Measurements from ENCODE around the gene CPNE6.

Gene CPNE6

DNA sequence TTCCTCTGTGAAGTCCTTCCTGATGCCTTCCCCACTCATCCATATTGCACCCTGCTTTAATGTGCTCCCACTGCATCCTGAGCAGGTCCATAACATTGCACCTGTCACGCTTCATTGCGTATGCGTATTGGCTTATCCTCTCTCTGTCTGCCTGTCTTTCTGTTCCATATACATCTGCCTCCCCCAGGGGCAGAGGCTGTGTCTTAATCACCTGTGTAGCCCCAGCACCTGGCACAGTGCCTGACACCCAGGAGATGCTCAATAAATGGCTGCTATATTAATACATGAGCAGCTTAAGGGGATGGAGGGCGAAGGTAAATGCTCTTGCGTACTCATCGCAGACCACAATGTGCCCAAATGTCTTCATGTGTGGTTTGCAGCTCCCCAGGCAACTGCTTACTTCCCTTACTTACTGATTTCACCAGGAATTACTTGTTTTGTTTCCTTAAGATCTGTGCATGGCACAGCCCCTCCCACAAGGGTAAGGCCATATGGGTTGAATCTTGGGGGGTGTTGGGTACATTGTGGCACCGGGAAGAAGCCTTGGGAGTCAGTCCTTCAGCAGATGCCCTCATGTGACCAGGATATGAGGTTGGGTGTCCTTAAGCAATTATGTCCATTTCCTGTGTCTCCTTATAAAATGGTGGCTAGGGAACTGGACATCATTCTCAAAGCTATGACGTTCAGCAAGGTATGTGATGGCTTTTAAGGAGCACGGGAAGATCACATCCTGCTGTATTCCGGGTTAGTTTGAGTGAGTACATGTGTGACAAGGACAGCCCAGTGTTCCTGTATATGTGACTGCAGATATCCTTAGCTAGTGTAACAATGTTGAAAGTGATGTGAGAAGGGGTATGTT, 848 bp upstream of the CPNE6 start:
- no peak for DNase-seq

DNA sequence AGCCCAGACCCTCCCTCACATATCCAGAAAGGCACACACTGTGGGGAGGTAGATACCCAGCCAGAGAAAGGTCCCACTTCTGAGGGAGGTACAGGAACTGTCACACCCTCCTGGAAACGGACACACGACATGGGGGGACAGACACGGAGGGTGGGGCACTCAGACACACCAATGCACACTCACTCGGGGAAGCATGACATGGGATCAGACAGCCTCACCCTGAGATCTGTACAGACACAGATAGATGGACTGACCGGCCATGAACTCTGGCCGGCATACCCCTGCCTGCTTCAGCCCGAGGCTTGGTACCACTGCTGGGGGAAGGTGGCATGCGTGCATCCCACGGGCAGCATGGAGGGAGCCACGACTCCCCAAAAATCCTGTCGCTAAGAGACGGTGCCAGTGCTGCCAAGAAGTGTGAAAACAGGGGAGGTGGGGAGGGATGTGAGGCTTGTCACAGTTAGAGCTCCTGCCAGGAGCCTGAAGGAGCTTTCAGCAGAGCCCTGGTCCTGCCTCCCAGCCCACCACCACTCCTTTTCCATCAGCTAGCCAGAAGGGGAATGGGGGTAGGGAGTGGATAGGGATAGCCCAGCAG, 571 bp downstream of the CPNE6 start:
- DNase-seq = no peak

GRCh38 chr14:24072436-24072835, 1.1 kb downstream of the CPNE6 start:
- DNase-seq = no peak

DNA sequence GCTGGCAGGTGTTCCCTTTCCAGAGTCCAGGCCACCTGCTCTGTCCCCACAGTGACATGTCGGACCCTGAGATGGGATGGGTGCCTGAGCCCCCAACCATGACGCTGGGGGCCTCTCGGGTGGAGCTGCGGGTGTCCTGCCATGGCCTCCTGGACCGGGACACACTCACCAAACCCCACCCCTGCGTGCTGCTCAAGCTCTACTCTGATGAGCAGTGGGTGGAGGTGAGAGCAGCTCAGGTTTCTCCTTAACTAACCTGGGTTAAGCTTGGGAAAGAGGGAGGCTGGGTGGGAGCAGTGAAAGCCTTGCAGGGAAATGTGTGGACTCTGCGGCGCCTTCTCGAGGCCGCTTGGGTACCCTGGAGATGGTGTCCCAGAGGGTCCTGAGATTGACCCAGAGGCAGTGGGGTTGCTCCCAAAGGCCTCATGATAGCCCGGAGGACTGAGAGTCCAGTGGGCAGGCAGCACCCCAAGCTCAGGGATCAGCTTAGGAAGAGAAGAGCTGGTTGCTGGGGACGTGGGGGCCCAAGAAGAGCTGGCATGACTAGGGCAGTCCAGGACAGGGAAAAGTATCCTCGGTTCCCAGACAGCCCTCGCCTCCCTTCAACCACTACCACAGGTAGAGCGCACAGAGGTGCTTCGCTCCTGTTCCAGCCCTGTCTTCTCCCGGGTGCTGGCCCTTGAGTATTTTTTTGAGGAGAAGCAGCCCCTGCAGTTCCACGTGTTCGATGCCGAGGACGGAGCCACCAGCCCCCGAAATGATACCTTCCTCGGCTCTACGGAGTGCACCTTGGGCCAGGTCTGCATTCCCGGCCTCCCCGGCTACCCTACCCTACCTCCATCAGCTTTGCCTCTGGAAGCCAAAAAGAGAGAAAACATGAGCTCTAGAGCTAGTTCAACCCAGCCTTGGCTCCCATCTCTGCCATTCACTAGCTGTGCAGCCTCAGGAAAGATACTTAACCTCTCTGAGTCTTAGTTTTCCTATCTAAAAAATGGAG, 1.8 kb downstream of the CPNE6 start:
- no peak for DNase-seq

DNA sequence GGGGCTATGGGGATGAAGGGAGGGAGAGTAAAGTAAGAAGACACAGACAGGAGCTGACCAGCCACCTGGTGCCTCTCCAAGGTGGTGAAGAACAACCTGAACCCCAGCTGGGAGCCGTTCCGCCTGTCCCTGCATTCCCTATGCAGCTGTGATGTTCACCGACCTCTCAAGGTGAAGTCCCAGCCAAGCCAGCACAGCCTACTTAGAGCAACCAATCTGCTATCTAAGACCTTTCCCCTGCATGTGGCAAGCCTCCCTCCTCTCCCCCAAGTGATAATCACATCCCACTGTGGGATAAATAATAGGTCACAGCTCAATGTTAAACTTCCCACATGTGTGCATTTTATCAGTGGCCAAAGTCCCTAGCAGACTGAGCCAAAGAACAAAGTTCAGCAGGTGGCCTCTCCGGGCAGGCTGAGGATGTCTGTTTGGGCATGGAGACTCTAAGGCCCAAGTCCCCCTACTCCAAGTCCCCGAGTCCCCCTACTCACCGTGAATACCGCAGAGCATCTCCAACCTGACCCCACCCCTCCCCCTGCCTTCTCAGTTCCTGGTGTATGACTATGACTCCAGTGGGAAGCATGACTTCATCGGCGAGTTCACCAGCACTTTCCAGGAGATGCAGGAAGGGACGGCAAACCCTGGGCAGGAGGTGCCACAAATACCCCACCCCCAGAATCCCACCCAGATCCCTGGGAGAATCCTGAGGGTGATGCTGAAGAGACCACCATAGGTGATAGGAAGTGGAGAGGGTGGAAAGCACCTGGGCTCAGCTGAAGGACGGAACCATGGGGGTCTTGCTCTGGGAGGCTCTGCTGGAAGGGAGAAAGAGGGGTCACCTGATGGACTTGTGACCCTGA, 3.5 kb downstream of the CPNE6 start:
- no peak for DNase-seq

DNA sequence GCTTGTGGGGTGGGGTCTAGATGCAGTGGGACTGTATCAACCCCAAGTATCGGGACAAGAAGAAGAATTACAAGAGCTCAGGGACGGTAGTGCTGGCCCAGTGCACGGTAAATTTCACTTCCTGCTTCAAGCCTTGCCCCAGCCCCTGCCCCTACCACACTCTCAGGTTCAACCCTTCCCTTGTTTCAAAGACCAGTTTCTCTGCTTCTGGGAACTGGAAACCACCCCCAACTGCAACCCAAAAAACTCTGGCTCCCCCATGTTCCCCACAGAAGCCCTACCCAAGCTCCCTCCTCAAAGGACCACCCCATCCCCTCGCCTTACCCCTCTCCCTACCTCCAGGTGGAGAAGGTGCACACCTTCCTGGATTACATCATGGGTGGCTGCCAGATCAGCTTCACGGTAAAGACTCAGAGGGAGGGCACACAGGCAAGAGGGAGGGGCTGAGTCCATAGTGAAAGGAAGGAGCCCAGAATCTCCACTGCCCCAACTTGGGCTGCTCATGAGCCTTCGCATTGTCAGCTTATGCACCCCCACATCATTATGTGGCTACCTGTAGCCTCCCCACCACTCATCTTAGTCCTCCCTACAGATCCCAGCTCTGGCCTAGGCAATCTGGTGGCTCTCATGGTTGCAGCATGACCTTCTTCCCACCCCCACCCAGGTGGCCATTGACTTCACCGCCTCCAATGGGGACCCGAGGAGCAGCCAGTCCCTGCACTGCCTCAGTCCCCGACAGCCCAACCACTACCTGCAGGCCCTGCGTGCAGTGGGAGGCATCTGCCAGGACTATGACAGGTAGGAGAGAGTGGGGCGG, 4.3 kb downstream of the CPNE6 start:
- no peak for DNase-seq

DNA sequence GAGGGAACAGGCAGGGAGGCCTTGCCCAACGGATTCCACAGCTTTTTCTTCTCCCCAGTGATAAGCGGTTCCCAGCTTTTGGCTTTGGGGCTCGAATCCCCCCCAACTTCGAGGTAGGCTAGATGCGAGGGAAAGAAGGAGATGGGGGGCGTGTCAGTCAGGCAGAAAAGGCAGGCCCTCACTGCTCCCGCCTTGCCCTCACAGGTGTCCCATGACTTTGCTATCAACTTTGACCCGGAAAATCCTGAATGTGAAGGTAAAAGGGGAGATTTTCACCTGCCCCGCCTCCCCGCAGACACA, 4.9 kb downstream of the CPNE6 start:
- no peak for DNase-seq

- DNase-seq = no peak
Observed at GRCh38 chr14:24077086-24077485, 5.7 kb downstream of the CPNE6 start.

DNA sequence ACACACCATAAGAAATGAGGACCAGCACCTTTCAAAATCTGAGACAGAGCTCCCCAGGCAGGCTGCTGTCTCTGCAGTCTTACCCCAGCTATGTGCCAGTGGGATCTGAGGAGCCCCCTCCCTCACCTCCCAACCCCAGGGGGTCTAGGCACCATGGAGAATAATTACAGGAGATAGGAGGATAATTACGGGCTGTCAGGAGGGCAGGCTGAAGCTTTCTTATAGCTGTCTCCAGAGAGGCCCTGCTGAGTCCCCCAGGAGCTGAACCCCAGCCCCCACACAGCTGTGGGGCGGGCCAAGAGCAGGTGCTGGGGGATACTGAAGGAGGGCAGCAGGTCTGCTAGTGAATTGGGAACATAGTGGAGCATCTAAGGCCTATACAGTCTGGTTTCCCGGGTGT, 6.8 kb downstream of the CPNE6 start:
- no peak for DNase-seq

DNA sequence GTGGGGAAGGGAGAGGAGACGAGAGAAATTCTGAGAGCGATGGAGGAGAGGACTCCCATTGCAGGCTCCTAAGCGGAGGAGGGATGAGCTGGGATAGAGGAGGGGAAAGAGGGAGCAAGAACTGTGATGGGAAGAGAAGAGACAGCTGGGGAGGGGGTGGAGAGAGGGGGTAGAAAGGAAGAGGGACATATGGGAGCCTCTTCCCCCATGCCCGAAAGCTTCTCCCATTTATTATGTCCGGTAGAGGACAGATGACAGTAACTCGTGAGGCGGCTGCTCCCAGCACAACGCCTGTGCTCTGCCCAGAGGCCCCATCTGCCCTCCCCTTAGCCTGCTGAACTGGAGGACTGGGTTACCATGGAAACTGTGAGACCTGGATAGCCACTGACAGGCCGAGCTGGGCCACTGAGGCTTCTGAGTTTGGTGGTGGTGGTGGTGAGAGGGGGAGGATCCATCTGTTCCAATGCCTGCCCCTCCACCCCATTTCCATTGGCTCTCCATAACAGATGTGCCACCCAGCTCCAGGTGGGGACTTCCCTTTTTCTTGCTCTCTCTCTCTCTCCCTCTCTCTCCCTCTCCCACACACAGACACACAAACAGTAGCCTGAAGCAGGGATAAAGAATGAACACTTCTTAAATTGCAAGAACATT, 8.3 kb downstream of the CPNE6 start:
- DNase-seq = no peak

DNA sequence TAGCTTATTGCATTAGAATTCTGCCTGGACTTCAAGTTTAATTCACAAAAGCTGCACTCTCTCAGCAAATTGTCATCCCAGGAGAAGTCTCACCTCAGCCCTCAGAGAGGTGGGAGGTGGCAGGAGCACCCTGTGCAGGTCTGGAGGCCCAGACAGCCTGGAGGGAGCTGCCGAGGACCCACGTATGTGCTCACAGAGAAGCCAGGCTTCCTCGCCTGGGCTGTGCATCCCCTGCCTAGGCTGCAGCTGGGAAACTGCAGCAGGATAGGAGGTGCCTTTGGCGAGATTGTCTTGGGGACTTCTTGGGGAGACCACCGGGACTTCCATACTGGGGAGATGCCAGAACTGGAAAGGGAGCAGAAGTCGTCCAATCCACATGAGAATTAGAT, 8.8 kb downstream of the CPNE6 start:
- DNase-seq = no peak

DNA sequence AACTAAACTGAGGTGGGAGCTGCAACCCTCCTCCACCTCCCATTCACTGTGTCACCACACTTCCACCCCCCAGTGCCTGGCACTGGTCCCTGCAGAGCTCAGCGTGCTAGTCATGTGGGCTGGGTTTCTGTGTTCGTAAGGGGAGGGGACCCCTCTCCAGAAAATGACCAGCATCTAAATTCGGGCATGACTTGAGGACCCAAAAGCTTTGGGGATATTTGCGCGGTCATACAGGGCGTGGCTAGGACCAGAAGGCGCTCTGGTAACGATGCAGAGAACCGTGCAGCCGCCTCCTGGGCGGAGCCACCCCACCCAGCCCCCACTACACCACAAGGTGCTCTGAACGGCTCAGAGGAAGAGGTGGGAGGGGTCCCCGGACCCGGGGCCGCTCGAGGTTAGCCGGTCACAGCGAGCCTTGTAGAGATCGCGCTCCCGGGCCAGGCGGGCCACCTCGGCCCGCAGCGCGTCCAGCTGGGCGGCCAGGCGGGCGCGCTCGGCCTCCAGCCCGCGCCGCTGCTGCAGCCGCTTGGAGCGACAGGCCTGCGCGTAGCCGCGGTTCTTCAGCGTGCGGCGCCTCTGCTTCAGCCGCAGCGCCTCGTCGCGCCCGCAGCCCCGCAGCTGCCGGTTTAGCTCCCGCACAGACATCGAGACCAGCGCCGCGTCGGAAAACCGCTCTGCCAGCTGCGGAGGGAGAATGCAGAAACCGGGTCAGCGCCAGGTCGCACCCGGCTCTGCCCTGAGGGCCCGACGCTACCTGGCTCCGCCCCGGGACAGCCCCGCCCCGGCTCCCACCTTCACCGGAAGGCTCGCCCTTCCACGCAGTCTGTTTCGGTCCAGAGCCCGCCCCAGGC, 9.8 kb downstream of the CPNE6 start:
- peak; percentile 11 to 69 (median 34) for DNase-seq

DNA sequence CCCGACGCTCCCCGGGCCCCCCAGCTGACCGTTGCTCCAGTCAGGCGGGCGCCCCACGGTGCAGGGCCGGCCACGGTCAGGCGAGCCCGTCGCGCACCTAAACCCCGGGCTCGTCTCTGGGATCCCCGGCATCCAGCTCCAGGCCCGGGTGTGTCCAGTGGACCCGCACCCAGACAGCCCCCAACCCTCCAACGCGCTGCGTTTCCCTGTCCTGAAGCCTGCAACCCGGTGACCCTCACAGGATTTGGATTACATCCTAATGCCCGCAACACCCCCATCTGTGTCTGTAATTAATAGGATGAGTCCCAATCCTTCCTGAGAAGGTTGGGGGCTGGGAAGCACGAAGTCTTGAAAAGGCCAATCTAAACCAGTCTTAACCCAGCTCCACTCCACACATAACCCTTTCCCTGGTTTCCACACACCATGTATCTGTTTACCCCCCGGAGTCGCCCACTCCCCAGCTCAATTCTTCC, 10.4 kb downstream of the CPNE6 start:
- DNase-seq = no peak

- no peak for DNase-seq
Observed at GRCh38 chr14:24082411-24083080, 11.2 kb downstream of the CPNE6 start.

DNA sequence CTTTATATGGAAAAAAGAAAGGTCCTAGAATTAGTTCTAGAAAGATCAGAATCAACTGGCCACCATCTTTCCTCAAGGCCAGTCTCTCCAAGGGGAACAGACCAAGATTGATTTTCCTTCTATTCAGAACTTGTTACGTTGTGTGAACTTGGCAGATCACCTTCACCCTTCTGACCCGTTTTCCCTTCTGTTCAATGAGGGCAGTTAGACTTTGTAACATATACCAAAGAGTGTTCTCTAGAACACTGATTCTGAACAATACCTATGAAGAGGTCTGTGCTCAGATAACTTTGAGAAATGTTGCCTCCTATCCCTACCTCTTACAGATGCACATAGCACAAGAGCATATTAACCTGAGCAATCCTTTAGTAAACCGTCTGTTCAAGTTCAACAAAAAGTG, 12.1 kb downstream of the CPNE6 start:
- no peak for DNase-seq

DNA sequence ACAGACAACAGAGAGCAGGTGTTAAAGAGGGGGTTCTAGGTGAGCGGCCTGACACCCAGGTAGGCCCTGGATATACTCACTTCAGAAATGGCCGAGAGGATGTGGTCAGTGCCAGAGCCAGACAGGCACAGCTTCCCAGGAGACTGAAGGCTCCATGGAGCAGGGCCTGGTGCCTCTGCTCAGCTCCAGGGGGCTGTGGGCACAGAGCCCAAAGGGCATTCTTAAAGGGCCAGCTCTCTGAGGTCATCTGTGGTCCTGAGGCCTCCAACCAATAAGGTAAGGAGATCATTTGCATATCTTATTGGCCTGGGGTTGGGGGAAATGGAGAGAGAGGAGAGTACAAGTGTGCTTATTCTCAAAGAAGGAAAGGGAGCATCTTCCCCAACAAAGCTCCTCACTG, 13.1 kb downstream of the CPNE6 start:
- no peak for DNase-seq

DNA sequence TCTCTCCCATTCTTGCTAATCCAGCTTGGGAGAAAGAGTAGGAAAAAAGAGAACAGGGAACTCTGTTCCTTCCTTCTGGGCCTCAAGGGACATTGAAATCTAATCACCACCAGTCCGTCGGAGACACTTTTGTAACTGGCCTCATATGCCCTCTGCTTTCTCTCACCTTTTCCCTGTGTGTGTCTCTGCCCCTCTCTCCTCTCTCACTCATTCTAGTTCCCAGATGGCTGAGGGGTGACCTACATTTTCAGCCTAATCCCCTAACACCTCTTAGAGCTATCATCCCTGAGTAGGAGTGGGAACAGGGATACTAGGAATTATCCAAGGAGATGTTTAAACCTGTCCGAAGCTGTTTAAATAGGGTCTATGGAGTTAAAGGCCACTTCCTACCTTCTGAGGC, 13.9 kb downstream of the CPNE6 start:
- no peak for DNase-seq

DNA sequence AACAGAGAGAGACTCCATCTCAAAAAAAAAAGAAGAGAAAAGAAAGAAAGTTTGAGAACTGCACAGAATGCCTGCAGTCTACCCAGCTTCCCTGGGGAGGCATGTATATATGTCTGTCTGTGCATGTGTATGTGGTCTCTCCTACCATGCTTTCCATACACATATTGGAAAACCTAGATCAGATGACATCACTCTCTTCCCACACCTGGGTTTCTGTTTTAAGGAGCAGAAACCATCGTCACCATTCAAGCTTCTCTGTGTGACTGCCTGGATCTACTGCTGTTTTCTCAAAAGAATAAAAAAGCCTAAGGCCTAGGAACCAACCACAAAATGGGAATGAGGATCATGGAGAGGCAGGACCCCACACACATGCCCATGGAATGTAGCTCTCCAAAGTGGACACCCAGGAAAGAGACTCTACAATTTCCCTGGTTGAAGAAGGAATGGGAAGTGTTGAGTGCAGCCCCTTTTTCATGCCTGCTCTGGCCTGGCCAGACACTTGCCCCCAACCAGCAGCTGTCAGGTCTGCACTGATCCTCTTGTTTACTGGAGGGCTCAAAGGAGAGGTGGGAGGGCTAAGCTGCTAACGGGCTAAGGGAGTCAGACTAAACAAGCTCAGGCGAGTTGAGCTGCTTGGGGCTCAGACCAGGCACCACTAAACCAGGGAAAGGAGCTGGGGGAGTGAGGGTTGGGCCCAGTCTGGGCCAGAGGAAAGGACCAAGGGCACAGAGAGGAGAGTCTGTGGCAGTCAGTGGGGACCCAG, 15.0 kb downstream of the CPNE6 start:
- no peak for DNase-seq

DNA sequence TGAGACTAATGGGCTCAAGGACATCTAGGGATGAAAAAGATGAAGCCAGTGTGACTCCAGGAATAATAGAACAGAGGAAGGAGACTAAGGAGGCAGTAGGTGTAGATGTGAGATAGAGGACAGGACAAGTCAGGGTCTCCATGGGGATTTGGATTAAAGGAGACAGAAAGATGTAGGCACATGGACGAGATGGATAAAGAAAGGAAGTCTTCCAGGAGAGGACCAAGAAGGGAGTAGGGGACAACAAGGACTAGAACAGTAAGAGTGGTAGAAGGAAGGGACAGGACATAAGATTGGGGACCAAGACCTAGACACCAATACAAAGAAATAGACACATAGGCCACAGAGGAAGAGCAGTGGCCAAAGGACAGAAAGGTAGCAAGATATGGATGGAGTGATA, 15.6 kb downstream of the CPNE6 start:
- DNase-seq = no peak
